GM12864 (cell line): Measurements from ENCODE around the gene IGSF10.
A peak's percentile ranks its signal among the peaks of the same experiment; 100 is the strongest.

Source experiments
- DNase-seq: peaks from one replicate; pipeline ENCODE4 v3.0.0-alpha.2; 2011; ENCODE audit warnings: low read depth
- H3K4me3 ChIP-seq: 2 replicates; pipeline ENCODE4 v1.5.1; 2011; ENCODE audit warnings: mild to moderate bottlenecking, low read depth, low read length, control low read depth
- CTCF ChIP-seq: IDR thresholded peaks from 2 replicates; pipeline ENCODE4 v1.5.1; 2011; ENCODE audit warnings: low read depth, mild to moderate bottlenecking, moderate library complexity, low read length, control low read depth, inconsistent platforms; ENCODE audit errors: missing control alignments

IGSF10 gene

GRCh38 chr3:151432616-151433372, 28.1 kb downstream of the IGSF10 start:
- no peak overlapping the region for H3K4me3 ChIP-seq
- no peak for DNase-seq
- no peak for TF ChIP-seq CTCF

GRCh38 chr3:151431940-151432339, 28.9 kb downstream of the IGSF10 start:
- DNase-seq = no peak
- TF ChIP-seq CTCF = no peak
- H3K4me3 ChIP-seq = no peak overlapping the region

- DNase-seq = no peak
- no peak for TF ChIP-seq CTCF
Observed at GRCh38 chr3:151430821-151431484, 29.9 kb downstream of the IGSF10 start.

GRCh38 chr3:151428386-151428785, 32.5 kb downstream of the IGSF10 start:
- H3K4me3 ChIP-seq = no peak overlapping the region
- DNase-seq = no peak
- no peak for TF ChIP-seq CTCF

More at GRCh38 chr3:151430821-151431484, 29.9 kb downstream of the IGSF10 start:
- H3K4me3 ChIP-seq = no peak overlapping the region

GRCh38 chr3:151426341-151426657, 34.6 kb downstream of the IGSF10 start:
- TF ChIP-seq CTCF = peak; percentile 49
- DNase-seq = no peak
- no peak overlapping the region for H3K4me3 ChIP-seq

- DNase-seq = no peak
- no peak overlapping the region for H3K4me3 ChIP-seq
- no peak for TF ChIP-seq CTCF
Observed at GRCh38 chr3:151425627-151426340, 35.1 kb downstream of the IGSF10 start.

- no peak overlapping the region for H3K4me3 ChIP-seq
- TF ChIP-seq CTCF = no peak
- DNase-seq = no peak
Observed at GRCh38 chr3:151423091-151423490, 37.8 kb downstream of the IGSF10 start.
